ENCODE results near the gene PSTK.

Gene PSTK

GRCh38 chr10:122992031-122992585, 11.9 kb downstream of the PSTK start:
- DNase-seq (ENCODE audit: low read depth): no peak

GRCh38 chr10:122993797-122994336, 13.7 kb downstream of the PSTK start:
- no peak for DNase-seq (ENCODE audit: low read depth)

- no peak for DNase-seq (ENCODE audit: low read depth)
Measured at GRCh38 chr10:122995936-122996335, 15.7 kb downstream of the PSTK start.

DNA sequence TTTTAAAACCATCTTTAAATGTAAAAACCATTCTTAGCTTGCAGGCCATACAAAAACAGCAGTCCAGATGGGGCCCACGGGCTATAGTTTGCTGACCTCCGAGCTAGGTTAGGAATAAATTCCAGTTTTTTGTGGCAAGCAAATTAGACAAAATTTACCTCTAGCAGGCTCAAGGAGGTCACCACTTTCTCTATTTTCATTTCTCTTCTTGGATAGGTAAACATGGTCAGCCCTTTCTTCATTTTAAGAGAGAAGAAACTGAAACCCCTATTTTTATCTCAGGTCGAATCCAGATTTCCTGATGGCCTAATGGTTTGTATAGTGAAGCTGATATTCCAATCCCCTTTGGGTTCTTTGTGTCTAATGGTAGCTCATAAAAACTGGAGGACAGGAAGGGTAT, 17.7 kb downstream of the PSTK start:
- no peak for DNase-seq (ENCODE audit: low read depth)

- DNase-seq (ENCODE audit: low read depth): no peak
Measured at GRCh38 chr10:122998360-122998917, 18.2 kb downstream of the PSTK start.

DNA sequence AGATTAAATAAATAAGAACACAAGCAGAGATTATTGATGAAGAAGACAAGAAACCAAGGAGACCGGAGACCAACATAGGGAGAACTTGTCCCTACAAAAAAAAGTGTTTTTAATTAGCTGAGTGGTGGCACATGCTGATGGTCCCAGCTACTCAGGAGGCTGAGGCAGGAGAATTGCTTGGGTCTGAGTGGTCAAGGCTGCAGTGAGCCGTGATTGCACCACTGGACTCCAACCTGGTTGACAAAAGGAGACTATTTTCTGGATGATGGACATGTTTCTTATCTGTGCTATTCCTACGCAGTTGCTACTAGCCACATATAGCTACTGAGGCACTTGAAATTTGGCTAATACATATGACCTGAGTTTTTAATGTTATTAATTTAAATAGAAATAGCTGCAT, 18.7 kb downstream of the PSTK start:
- no peak for DNase-seq (ENCODE audit: low read depth)

DNA sequence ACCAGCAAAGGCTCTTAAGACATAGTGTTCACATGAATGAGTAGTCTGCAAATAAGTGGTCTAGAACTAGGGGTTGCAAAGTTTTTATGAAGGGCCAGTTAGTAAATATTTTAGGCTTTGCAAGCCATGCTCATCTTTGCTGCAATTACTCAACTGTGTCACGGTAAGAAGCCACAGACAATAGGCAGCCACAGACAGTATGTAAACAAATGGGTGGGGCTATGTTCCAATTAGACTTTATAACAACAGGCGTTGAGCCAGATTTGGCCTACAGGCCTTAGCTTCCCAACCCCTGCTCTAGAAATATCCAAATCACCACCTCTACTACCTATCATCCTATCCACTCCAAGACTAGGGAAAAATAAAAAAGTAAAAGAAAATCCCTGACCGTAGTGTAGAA, 19.1 kb downstream of the PSTK start:
- DNase-seq (ENCODE audit: low read depth): no peak

- DNase-seq (ENCODE audit: low read depth): no peak
Measured at GRCh38 chr10:123000155-123000554, 20.0 kb downstream of the PSTK start.

DNA sequence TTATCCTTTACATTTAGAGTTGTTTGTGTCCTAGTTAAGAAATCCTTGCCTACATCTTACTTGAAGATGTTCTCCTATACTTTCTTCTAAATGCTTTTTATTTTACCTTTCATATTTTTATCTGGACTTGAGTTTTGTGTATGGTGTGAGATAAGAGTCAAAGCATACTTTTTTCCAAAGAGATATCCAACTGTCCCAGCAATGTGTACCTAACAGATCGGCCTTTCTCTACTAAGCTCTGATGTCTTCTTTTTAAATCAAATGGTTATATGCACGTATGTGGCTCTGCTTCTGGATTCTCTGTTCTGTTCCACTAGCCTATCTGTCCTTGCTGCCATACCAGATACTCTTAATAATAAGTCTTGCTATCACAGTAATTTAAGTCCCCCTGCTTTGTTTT, 21.2 kb downstream of the PSTK start:
- DNase-seq (ENCODE audit: low read depth): no peak

- no peak for DNase-seq (ENCODE audit: low read depth)
Measured at GRCh38 chr10:123004298-123004697, 24.1 kb downstream of the PSTK start.

GRCh38 chr10:123007558-123008354, 27.6 kb downstream of the PSTK start:
- peak; percentile 16 for DNase-seq (ENCODE audit: low read depth)

- DNase-seq (ENCODE audit: low read depth): peak; percentile 93
Measured at GRCh38 chr10:123008355-123009104, 28.3 kb downstream of the PSTK start, which contains the start of the genes ACADSB and IKZF5. TSS of gene ACADSB (plus strand) at chr10:123009006. CDS start at chr10:123009030, 24 bp downstream. TSS of gene IKZF5 (minus strand) at chr10:123008795. CDS start at chr10:122998625, 10,170 bp downstream.

DNA sequence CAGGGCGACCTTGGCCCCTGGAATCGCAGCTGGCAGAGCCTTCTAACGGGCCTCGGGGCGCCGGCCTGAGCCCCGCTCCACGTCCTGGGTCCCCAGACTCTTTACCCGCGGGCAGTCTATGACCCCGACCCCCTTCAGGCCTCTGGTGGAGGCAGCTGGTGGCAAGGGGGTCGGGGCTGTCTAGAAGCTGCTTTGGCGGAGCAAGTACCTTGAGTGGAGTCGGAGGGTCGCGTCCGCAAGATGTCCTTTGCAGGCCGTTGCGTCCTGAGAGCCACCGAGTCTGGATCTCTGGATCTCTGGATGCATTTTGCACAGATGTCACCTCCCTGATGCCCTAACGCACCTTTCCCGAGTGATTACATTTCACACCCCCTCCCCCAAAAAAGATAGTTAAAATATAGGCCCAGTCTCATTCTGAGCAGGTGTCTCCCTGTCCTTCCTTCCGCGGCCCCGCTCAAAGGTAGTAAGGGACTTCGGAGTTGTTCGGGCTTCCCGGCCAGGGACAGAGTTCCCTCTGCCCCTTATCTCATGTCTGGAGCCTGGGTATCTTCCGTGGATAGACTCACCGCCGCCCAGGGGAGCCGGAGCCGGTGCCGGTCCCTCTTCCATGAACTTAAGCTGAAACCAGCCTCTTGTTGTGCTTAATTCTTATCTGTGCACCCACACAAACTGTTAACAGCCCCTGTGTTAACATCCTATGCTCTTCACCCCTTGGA, 29.1 kb downstream of the PSTK start:
- DNase-seq (ENCODE audit: low read depth): peak; percentile 5

DNA sequence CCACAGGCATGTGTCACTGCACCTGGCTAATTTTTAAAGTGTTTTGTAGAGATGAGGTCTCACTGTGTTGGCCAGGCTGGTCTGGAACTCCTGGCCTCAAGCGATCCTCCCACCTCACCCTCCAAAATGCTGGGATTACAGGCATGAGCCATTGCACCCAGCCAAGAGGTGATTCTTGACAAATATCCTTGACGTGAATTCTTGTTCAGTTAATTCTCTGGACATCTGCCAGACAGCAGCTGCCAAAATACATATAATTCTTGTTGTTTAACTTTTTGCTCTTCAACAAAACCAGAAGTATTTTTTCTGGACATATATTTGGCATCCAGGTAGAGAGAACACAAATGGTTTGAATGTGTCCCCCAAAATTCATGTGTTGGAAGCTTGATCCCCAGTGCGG, 31.8 kb downstream of the PSTK start:
- DNase-seq (ENCODE audit: low read depth): no peak

- no peak for DNase-seq (ENCODE audit: low read depth)
Measured at GRCh38 chr10:123013456-123014419, 33.5 kb downstream of the PSTK start.

DNA sequence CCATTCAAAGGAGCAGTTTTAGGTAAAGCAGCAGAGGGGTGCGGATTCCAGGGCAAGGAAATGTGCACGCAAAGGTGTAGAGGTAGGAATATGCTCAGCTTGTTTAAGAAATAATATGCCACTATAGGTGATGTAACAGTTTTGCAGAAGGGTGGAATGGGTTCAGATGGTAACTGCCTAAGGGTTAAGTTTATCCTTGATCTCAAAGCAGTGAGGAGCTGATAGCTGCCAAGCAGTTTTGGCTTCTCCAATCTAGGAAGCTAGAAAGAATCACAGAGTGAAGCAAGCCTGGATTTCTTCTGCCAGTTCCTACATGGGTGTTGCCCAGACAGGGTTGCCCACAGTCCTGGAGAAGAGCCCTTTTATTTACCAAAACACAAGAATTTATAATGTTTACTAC, 34.6 kb downstream of the PSTK start:
- no peak for DNase-seq (ENCODE audit: low read depth)

DNA sequence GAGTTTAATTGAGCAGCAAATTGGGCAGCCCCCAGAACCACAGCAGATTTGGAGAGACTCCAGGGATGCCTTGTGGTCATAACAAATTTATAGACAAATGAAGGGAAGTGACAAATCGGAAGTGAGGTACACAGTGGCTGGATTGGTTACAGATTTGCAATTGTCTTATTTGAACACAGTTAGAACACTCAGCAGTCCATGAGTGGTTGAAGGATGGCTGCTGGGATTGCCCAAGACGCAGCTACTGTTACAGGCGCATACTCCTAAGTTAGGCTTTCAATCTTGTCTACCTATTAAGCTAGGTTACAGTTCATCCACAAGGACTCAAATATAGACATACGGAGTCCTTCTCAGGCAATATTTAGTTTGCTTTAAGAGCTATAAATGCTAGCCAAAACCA, 36.0 kb downstream of the PSTK start:
- DNase-seq (ENCODE audit: low read depth): no peak

- DNase-seq (ENCODE audit: low read depth): no peak
Measured at GRCh38 chr10:123017421-123018165, 37.4 kb downstream of the PSTK start.

GRCh38 chr10:123018531-123018930, 38.3 kb downstream of the PSTK start:
- DNase-seq (ENCODE audit: low read depth): no peak

GRCh38 chr10:123019264-123019663, 39.1 kb downstream of the PSTK start:
- no peak for DNase-seq (ENCODE audit: low read depth)

Data from stimulated activated CD8-positive, alpha-beta memory T cell treated with anti-CD3 and anti-CD28 coated beads, Interleukin-12 subunit alpha, Interleukin-12 subunit beta, amount 100 ng/mL, for 1 hour (primary cell).